AG09309 (cell line): Measurements from ENCODE around the gene CCDC181.

Experiments used
- DNase-seq: peaks from one replicate; pipeline ENCODE4 v3.0.0-alpha.2; 2010; ENCODE audit warnings: low read depth
- H3K4me3 ChIP-seq: 2 replicates; pipeline ENCODE4 v1.5.1; 2011; ENCODE audit warnings: mild to moderate bottlenecking, low read depth, low read length, moderate library complexity; ENCODE audit not compliant: control insufficient read depth
- TF ChIP-seq, protein P1 (sequence below): IDR thresholded peaks from 2 replicates; pipeline ENCODE4 v1.5.1; 2011; ENCODE audit warnings: mild to moderate bottlenecking, low read depth, low read length, inconsistent platforms; ENCODE audit not compliant: insufficient read depth, control insufficient read depth; ENCODE audit errors: missing control alignments

Gene CCDC181

DNA sequence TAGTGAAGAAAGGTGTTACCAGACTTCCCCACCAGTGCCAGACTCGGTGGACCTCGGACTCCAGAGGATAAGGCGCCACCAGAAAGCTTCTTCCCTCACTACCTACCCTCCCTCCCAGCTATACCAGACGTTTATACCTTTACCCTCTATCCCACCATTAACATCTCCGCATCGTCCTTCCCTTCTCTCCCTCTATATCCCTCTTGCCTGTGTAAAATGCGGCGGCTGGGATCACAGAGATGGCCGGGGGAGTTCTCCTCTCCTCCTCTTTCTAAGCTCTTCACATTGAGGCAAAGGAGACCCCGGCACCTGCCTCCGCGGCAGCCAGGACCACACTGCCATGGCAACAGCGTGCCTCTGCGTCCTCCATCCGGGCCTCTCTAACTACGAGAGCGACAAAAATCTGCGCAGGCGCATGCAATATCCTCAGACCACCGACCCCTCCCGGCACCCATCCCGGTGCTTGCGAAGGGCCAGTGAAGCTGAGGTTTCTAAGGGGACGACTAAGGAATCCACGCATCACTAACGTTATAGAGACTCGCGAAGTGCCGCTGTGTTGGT lies at the start of gene CCDC181:
CCDC181 (minus strand) TSS at position 394 of the 561 bp plus-strand sequence. CDS start 2,547 bp downstream, outside the sequence.
- H3K4me3 ChIP-seq: peak within 1 kb of the TSS; percentile 19
- TF ChIP-seq, protein P1, sequence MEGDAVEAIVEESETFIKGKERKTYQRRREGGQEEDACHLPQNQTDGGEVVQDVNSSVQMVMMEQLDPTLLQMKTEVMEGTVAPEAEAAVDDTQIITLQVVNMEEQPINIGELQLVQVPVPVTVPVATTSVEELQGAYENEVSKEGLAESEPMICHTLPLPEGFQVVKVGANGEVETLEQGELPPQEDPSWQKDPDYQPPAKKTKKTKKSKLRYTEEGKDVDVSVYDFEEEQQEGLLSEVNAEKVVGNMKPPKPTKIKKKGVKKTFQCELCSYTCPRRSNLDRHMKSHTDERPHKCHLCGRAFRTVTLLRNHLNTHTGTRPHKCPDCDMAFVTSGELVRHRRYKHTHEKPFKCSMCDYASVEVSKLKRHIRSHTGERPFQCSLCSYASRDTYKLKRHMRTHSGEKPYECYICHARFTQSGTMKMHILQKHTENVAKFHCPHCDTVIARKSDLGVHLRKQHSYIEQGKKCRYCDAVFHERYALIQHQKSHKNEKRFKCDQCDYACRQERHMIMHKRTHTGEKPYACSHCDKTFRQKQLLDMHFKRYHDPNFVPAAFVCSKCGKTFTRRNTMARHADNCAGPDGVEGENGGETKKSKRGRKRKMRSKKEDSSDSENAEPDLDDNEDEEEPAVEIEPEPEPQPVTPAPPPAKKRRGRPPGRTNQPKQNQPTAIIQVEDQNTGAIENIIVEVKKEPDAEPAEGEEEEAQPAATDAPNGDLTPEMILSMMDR: no peak

DNA sequence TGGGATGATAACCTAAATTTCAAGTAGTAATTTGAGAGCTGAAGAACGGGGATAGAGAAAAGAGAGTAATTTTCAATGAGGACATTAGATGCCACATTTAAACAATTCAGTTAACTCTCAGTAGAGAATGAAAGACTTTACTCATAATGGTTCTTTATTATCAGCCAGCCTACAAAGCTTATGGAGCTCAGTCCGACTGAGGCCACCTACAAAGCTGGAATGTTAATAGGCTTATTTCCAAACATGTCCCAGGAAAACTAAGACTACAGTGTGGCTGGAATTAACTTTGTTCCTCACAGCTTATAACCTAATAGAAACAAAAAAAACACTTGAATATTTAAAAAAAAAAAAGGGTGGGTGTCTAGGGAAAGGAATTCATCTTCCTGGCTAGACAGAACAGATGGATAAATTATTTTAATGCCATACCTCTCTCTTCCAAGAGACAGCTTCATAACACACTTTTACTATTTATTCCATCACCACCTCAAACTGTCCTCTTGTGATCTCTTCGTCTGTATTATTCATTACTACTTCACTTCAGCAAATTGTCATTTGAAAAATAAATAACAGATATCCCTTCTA lies 48.6 kb upstream of the CCDC181 start:
- TF ChIP-seq, protein P1: no peak
- no peak overlapping the region for H3K4me3 ChIP-seq
- DNase-seq: no peak

More for the DNA sequence above, at the start of gene CCDC181:
- no peak for DNase-seq

DNA sequence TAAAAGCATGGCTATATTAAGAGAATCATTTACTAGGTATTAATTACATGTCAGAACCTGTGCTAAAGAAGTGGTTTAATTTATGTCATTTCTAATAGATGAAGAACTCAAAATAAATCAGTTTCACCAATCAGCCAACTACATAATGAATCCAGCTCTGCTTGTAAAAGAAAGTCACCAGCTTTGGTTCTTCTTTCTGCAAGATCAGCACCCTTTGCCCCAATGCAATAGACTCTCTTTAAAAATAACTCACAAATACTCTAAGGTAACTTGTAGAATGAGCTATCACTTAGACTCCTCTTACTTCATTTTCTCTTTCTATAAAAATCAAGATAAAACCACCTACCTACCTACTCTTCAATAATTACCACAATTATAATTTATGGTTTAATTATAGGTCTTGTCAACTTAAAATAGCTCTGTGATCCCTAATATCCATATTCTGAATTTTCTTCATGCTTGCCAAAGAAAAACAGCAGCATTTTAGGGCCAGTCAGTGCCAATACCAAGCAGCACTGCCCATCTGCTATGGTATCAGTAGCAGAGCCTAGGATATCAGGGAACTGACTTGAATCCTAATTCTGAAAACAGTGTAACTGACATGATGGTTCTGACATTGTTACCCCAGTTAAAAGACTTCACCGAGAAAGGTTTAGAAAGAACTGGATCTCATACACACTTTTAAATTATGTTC lies 47.2 kb upstream of the CCDC181 start:
- DNase-seq: no peak
- no peak overlapping the region for H3K4me3 ChIP-seq
- TF ChIP-seq, protein P1: no peak

DNA sequence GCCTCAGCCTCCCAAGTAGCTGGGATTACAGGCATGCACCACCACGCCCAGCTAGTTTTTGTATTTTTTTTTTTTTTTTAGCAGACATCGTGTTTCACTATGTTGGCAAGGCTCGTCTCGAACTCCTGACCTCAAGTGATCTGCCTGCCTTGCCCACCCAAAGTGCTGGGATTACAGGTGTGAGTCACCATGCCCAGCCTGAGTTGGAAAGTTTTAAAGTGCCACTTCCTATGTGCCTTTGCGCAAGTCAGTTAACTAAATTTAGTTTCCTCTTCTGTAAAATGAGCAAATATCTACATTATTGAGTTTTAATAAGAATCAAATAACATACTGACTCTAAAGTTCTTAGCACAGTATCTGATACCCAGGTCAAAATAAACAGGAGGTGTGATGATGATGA lies 46.1 kb upstream of the CCDC181 start:
- TF ChIP-seq, protein P1: no peak
- DNase-seq: no peak
- H3K4me3 ChIP-seq: no peak overlapping the region

DNA sequence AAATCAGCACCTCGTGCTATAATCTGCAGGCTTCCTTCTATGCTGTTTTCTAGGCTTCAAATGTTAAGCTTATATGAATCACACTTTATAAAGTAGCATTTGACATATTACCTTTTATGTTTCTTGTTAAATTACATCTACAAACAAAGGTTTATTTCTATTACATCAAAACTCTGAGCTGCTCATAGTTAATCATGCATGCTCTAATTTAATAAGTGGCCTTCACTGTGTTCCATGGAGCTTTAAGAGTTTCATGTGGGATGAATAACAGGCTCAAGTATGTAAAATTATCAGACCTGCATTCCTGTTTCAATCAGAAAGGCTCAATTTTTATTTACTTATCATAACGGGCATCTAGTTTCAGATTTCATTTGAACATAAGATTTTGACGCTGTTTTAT lies 45.5 kb upstream of the CCDC181 start:
- H3K4me3 ChIP-seq: no peak overlapping the region
- TF ChIP-seq, protein P1: no peak
- DNase-seq: no peak

DNA sequence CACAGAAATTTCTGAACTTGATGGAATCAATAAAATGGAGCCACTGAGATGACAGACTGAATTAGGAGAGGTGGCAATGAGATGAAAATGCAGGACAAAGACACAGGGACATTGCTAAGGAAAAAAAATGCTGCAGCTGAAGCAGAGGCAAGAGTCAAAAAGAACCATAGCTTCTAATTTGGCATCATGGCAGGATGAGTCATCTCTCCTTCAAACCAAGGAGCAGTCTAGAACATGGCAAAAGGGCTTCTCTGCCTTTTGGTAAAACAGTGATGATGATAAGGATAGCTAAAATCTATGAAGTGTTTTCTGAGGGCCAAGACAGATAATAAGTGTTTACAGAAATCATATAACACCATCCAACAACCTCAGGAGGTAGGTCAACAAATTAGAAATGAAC lies 41.7 kb upstream of the CCDC181 start:
- TF ChIP-seq, protein P1: no peak
- DNase-seq: no peak
- no peak overlapping the region for H3K4me3 ChIP-seq
